Measurements from ENCODE around the gene SMAD3. TPM values are rescaled to one million over a fixed set of nuclear protein-coding genes. Genes with fewer than 3 reads are reported as not detected.

SMAD3 gene
- total and polyA plus RNA-seq, 2 experiments from 2014 or later, result 30.8 to 34.0 TPM

DNA sequence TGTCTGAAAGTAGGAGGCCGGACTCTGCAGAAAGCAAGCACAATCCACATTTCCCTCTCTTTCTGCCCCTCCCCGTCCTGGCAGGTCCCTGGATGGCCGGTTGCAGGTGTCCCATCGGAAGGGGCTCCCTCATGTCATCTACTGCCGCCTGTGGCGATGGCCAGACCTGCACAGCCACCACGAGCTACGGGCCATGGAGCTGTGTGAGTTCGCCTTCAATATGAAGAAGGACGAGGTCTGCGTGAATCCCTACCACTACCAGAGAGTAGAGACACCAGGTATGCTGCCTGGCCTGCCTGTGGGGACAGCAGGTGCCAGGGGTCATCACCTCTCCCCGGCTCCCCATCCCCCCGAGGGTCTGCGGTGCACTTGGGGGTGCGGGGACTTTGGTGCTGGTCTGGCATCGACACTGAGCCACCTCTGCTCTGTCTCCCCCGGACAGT is 99.4 kb downstream of the SMAD3 start:
- in situ Hi-C loops (cut with MboI), result no loop called here
- no peaks in the 10 kb centered on the region for H3K27me3 ChIP-seq (replicated peaks; ENCODE audit: insufficient read depth)
- H4K20me1 ChIP-seq (ENCODE audit: insufficient read depth), result 0 out of 2 replicates have a peak, but pooled peaks cover 2% of the 10 kb centered on the region
- H3K4me2 ChIP-seq (ENCODE audit: unreplicated experiment), result no peak overlapping the region
- H3K79me2 ChIP-seq (ENCODE audit: insufficient read depth), result peaks cover 80% of the 10 kb centered on the region
- no peak for DNase-seq
- no peak overlapping the region for H3K4me3 ChIP-seq
- H3K9me2 ChIP-seq (ENCODE audit: insufficient read depth), result no peaks in the 10 kb centered on the region
- no peaks in the 10 kb centered on the region for H3K9me3 ChIP-seq (ENCODE audit: low read depth)
- no peak overlapping the region for H3K9ac ChIP-seq
- H2AFZ ChIP-seq, result no peak overlapping the region
- H3K4me1 ChIP-seq (ENCODE audit: insufficient read depth), result no peaks in the 10 kb centered on the region
- H3K36me3 ChIP-seq (ENCODE audit: low read depth), result peaks cover 29% of the 10 kb centered on the region; the same call in 1 of the 2 replicates
- no peak for TF ChIP-seq EZH2phosphoT487 (IDR thresholded peaks at IDR 0.05; ENCODE audit: insufficient read depth, low read depth)
- TF ChIP-seq EZH2 (IDR thresholded peaks at IDR 0.05; ENCODE audit: insufficient read depth, poor library complexity, severe bottlenecking), result no peak
- peaks cover 1% of the 10 kb centered on the region; the same call in 1 of the 2 replicates for H3F3A ChIP-seq (ENCODE audit: insufficient read depth)
- H3K27ac ChIP-seq, result no peak overlapping the region
- WGBS, 2 experiments (ENCODE audit: low coverage in 1 of 2, low lambda C conversion rate in 2 of 2, missing lambda C conversion rate in 2 of 2), result 83 to 95% methylated on average over 14 to 17 of the region's 17 CpGs

DNA sequence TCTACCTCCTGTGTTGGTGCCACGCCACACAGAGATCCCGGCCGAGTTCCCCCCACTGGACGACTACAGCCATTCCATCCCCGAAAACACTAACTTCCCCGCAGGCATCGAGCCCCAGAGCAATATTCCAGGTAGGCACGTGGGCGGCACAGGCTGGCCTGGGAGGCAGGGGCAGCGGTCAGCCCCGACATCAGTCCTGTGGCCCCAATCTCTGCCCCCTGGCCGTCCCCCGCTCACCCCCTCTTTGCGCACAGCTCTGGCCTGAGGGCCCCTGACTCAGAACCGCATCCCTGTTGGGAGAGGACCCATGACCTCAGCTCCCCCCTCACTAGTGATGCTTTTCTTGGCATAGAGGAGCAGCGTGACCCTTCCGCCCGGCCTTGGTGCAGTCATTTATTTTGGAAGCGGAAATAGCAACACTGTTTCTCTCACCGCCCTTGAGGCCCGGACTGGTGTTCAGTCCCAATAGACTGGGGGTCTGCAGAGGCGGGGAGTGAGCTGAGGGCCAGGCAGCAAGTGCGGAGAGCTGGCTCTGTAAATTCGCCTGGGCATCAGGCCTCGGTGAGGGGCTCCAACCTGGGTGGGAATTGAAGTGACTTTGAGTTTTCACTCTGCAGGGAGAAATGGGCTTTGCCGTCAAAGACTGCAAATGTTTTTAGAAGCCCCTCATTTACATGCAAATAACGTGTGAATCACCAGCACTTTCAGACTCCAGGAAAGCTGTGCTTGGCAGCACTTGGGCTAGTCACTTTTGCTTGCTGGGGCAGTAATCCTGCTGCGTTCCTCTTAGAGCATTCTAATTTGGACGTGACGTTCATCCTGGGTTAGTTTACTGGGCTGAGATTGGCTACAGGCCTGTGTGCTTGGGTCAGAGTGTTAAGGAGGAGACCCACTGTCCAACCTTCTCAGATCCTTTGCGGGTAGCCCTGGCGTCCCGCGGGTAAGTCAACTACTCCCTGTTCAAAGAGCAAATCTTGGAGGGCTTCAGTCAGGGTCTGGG is 100.2 kb downstream of the SMAD3 start:
- WGBS, 2 experiments (ENCODE audit: low coverage in 1 of 2, low lambda C conversion rate in 2 of 2, missing lambda C conversion rate in 2 of 2), result 91 to 92% methylated on average over 29 to 34 of the region's 34 CpGs
- Histone ChIP-seq H2AFZ (no peak overlapping the region), H3K9me3 (ENCODE audit: low read depth) (no peaks in the 10 kb centered on the region), H3K27me3 (replicated peaks; ENCODE audit: insufficient read depth) (no peaks in the 10 kb centered on the region), H3K9ac (no peak overlapping the region), H3K27ac (no peak overlapping the region), H3K9me2 (ENCODE audit: insufficient read depth) (no peaks in the 10 kb centered on the region), H3K4me1 (ENCODE audit: insufficient read depth) (no peaks in the 10 kb centered on the region), H3F3A (ENCODE audit: insufficient read depth) (peaks cover 2% of the 10 kb centered on the region; the same call in 1 of the 2 replicates), H4K20me1 (ENCODE audit: insufficient read depth) (0 out of 2 replicates have a peak, but pooled peaks cover 2% of the 10 kb centered on the region), H3K4me3 (no peak overlapping the region), H3K79me2 (ENCODE audit: insufficient read depth) (peaks cover 75% of the 10 kb centered on the region), H3K36me3 (ENCODE audit: low read depth) (peaks cover 33% of the 10 kb centered on the region; the same call in 1 of the 2 replicates), H3K4me2 (ENCODE audit: unreplicated experiment) (no peak overlapping the region)
- TF ChIP-seq EZH2 (IDR thresholded peaks at IDR 0.05; ENCODE audit: insufficient read depth, poor library complexity, severe bottlenecking), result no peak
- in situ Hi-C loops (cut with MboI), result no loop called here
- no peak for DNase-seq

DNA sequence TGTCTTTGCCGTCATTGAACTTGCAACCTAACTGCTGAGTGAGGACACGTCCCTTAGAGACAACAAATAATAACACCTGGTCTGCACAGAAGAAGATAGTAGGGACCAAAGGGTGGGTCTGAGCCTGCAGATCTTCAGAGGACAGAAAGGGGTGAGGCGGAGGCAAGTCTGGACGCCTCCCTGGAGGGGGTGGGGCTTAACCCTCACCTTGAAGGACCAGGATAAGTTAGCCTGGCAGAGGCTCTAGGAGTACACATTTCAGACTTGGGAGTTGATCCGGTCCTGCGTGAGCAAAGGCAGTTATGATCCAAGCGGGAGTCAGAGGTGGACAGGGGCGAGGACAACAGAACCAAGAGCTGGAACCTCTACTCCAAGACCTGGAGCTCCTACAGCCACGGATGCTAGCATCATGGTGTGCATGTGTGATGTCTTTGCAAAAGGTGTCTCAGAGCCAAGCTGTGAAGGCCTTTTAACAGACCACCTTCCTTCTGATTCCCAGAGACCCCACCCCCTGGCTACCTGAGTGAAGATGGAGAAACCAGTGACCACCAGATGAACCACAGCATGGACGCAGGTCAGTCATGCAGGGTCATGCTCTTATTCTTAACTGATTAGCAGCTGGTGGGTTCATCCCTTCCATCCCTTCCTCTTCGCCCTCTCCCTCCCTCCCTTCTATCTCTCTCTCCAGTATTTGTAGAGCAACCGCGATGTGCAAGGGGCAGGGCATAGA is 101.0 kb downstream of the SMAD3 start:
- Histone ChIP-seq H3K79me2 (ENCODE audit: insufficient read depth) (peaks cover 74% of the 10 kb centered on the region), H3K9me2 (ENCODE audit: insufficient read depth) (no peaks in the 10 kb centered on the region), H4K20me1 (ENCODE audit: insufficient read depth) (0 out of 2 replicates have a peak, but pooled peaks cover 2% of the 10 kb centered on the region), H3F3A (ENCODE audit: insufficient read depth) (peaks cover 11% of the 10 kb centered on the region), H3K9me3 (ENCODE audit: low read depth) (no peaks in the 10 kb centered on the region), H3K4me2 (ENCODE audit: unreplicated experiment) (no peak overlapping the region), H2AFZ (no peak overlapping the region), H3K4me3 (no peak overlapping the region), H3K27ac (no peak overlapping the region), H3K27me3 (replicated peaks; ENCODE audit: insufficient read depth) (no peaks in the 10 kb centered on the region), H3K9ac (no peak overlapping the region), H3K36me3 (ENCODE audit: low read depth) (peaks cover 42% of the 10 kb centered on the region; the same call in 1 of the 2 replicates), H3K4me1 (ENCODE audit: insufficient read depth) (peaks cover 1% of the 10 kb centered on the region; the same call in 1 of the 2 replicates)
- no peak for TF ChIP-seq EZH2 (IDR thresholded peaks at IDR 0.05; ENCODE audit: insufficient read depth, poor library complexity, severe bottlenecking)
- TF ChIP-seq EZH2phosphoT487 (IDR thresholded peaks at IDR 0.05; ENCODE audit: insufficient read depth, low read depth), result no peak
- 90 to 93% methylated on average over 13 of the region's 13 CpGs for WGBS, 2 experiments (ENCODE audit: low coverage in 1 of 2, low lambda C conversion rate in 2 of 2, missing lambda C conversion rate in 2 of 2)
- in situ Hi-C loops (cut with MboI), result no loop called here
- no peak for DNase-seq

DNA sequence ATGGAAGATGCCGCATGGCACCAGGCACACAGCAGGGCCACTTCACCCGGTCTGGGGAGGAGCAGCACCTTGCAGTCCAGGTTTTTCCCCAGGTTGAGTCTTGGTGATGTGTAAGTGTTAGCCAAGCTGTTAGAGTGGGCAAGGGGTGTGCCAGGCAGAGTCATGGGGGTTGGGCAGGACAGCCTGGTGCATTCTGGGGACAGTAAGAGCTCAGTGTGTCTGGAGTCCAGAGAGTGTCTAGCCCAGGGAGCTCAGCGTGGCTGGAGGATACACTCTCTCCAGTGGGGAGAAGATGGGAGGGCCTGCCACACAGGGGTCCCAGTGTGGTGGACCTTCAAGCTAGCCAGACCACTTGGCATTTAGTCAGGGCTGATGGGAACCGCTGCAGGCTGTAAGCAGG is 101.7 kb downstream of the SMAD3 start:
- in situ Hi-C loops (cut with MboI), result no loop called here
- TF ChIP-seq EZH2 (IDR thresholded peaks at IDR 0.05; ENCODE audit: insufficient read depth, poor library complexity, severe bottlenecking) (no peak), EZH2phosphoT487 (IDR thresholded peaks at IDR 0.05; ENCODE audit: insufficient read depth, low read depth) (no peak)
- DNase-seq, result no peak
- H3K9ac ChIP-seq, result no peak overlapping the region
- H3K9me2 ChIP-seq (ENCODE audit: insufficient read depth), result no peaks in the 10 kb centered on the region
- no peak overlapping the region for H2AFZ ChIP-seq
- H3K27me3 ChIP-seq (replicated peaks; ENCODE audit: insufficient read depth), result no peaks in the 10 kb centered on the region
- peaks cover 17% of the 10 kb centered on the region for H3F3A ChIP-seq (ENCODE audit: insufficient read depth)
- no peak overlapping the region for H3K27ac ChIP-seq
- H3K4me1 ChIP-seq (ENCODE audit: insufficient read depth), result peaks cover 8% of the 10 kb centered on the region
- peaks cover 74% of the 10 kb centered on the region for H3K79me2 ChIP-seq (ENCODE audit: insufficient read depth)
- H3K36me3 ChIP-seq (ENCODE audit: low read depth), result peaks cover 46% of the 10 kb centered on the region; the same call in 1 of the 2 replicates
- WGBS, 2 experiments (ENCODE audit: low coverage in 1 of 2, low lambda C conversion rate in 2 of 2, missing lambda C conversion rate in 2 of 2), result 91 to 92% methylated on average over 4 of the region's 4 CpGs
- H3K9me3 ChIP-seq (ENCODE audit: low read depth), result no peaks in the 10 kb centered on the region
- H4K20me1 ChIP-seq (ENCODE audit: insufficient read depth), result 0 out of 2 replicates have a peak, but pooled peaks cover 2% of the 10 kb centered on the region
- H3K4me2 ChIP-seq (ENCODE audit: unreplicated experiment), result no peak overlapping the region
- H3K4me3 ChIP-seq, result no peak overlapping the region
